ENCODE measurements around the gene PPT1. TPM values are rescaled to one million over a fixed set of nuclear protein-coding genes. Genes with fewer than 3 reads are reported as not detected.

PPT1 gene
- total and polyA plus RNA-seq, 3 donors from 2014 or later = 67.0 to 112 (median 82.9) TPM

DNA sequence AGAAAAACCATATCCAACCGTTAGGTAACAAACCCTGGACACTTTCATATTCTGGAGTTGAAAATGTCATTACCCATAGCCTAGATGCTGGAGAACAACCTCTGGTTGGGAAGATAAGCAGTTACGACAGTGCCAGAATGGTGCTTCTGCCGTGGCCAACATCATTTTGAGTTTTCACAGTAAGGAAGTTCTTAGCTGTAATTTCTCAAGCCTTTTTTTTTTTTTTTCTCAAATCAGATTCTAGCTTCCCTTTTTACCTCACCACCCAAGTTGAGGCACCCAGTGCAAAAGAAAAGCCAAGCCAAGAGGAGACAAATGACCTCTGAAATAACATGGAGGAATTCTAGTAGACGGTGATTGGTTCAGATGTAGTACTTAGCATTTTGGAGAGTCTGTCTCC is 21.8 kb downstream of the PPT1 start:
- Histone ChIP-seq H3K36me3 (ENCODE audit: low read depth, missing control alignments) (no peaks in the 10 kb centered on the region), H3K4me1 (no peaks in the 10 kb centered on the region), H3K4me3 (no peak overlapping the region), H3K27me3 (no peaks in the 10 kb centered on the region), H3K27ac (no peak overlapping the region), H3K9me3 (no peaks in the 10 kb centered on the region)
- TF ChIP-seq, protein P1, sequence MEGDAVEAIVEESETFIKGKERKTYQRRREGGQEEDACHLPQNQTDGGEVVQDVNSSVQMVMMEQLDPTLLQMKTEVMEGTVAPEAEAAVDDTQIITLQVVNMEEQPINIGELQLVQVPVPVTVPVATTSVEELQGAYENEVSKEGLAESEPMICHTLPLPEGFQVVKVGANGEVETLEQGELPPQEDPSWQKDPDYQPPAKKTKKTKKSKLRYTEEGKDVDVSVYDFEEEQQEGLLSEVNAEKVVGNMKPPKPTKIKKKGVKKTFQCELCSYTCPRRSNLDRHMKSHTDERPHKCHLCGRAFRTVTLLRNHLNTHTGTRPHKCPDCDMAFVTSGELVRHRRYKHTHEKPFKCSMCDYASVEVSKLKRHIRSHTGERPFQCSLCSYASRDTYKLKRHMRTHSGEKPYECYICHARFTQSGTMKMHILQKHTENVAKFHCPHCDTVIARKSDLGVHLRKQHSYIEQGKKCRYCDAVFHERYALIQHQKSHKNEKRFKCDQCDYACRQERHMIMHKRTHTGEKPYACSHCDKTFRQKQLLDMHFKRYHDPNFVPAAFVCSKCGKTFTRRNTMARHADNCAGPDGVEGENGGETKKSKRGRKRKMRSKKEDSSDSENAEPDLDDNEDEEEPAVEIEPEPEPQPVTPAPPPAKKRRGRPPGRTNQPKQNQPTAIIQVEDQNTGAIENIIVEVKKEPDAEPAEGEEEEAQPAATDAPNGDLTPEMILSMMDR (IDR thresholded peaks at IDR 0.05) = no peak
- TF ChIP-seq POLR2A (IDR thresholded peaks at IDR 0.05) = no peak
- DNase-seq = no peak
- intact Hi-C loops (cut with DNase I; ENCODE audit: low total_unique reads) = no loop called here
- WGBS, 2 donors = 81 to 83% methylated on average over 4 of the region's 4 CpGs

GRCh38 chr1:40073062-40073461 is 24.0 kb downstream of the PPT1 start:
- Histone ChIP-seq H3K27ac (no peak overlapping the region), H3K4me1 (no peaks in the 10 kb centered on the region), H3K36me3 (ENCODE audit: low read depth, missing control alignments) (no peaks in the 10 kb centered on the region), H3K27me3 (no peaks in the 10 kb centered on the region), H3K4me3 (no peak overlapping the region), H3K9me3 (no peaks in the 10 kb centered on the region)
- WGBS, 2 donors = 81 to 90% methylated on average over 4 of the region's 4 CpGs
- no peak for TF ChIP-seq POLR2A (IDR thresholded peaks at IDR 0.05)
- TF ChIP-seq, protein P1 (IDR thresholded peaks at IDR 0.05) = no peak
- DNase-seq = no peak
- intact Hi-C loops (cut with DNase I; ENCODE audit: low total_unique reads) = no loop called here

GRCh38 chr1:40072142-40072541 is 24.9 kb downstream of the PPT1 start:
- intact Hi-C loops (cut with DNase I; ENCODE audit: low total_unique reads) = no loop called here
- no peaks in the 10 kb centered on the region for H3K36me3 ChIP-seq (ENCODE audit: low read depth, missing control alignments)

DNA sequence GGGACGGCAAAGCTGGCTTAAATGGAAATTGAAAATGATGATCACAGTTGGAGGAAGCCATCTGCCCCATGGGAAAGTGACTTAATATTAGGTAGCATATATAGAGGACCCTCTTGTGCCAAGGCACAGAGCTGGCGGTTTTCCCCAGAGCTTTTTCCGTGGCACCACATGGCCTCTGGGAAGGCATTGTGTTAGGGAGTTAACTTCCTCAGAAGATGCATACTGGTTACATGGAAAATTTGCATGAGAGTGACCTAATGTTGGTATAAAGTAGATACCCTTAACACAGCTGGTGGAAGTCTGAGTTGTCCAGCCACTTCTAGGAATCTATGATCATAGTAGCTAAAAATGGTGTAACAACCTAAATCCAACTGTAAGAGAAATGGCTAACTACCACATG is 29.2 kb downstream of the PPT1 start:
- no peak overlapping the region for H3K4me3 ChIP-seq
- no peaks in the 10 kb centered on the region for H3K4me1 ChIP-seq
- H3K27me3 ChIP-seq = no peaks in the 10 kb centered on the region
- no peaks in the 10 kb centered on the region for H3K36me3 ChIP-seq (ENCODE audit: low read depth, missing control alignments)
- intact Hi-C loops (cut with DNase I; ENCODE audit: low total_unique reads) = no loop called here
- H3K9me3 ChIP-seq = no peaks in the 10 kb centered on the region
- 80 to 87% methylated on average over 3 of the region's 3 CpGs for WGBS, 2 donors
- no peak for DNase-seq
- TF ChIP-seq, protein P1 (IDR thresholded peaks at IDR 0.05) = no peak
- TF ChIP-seq POLR2A (IDR thresholded peaks at IDR 0.05) = no peak
- no peak overlapping the region for H3K27ac ChIP-seq

More at GRCh38 chr1:40072142-40072541, 24.9 kb downstream of the PPT1 start:
- no peak overlapping the region for H3K4me3 ChIP-seq
- H3K27me3 ChIP-seq = no peaks in the 10 kb centered on the region
- H3K4me1 ChIP-seq = no peaks in the 10 kb centered on the region
- H3K27ac ChIP-seq = no peak overlapping the region
- TF ChIP-seq, protein P1 (IDR thresholded peaks at IDR 0.05) = no peak
- no peak for TF ChIP-seq POLR2A (IDR thresholded peaks at IDR 0.05)
- H3K9me3 ChIP-seq = no peaks in the 10 kb centered on the region
- no peak for DNase-seq

GRCh38 chr1:40067023-40067422 is 30.0 kb downstream of the PPT1 start:
- no peak overlapping the region for H3K4me3 ChIP-seq
- no peak overlapping the region for H3K27ac ChIP-seq
- intact Hi-C loops (cut with DNase I; ENCODE audit: low total_unique reads) = no loop called here
- 84% methylated on average over 2 of the region's 2 CpGs for WGBS, 2 donors
- TF ChIP-seq, protein P1 (IDR thresholded peaks at IDR 0.05) = no peak
- TF ChIP-seq POLR2A (IDR thresholded peaks at IDR 0.05) = no peak
- H3K36me3 ChIP-seq (ENCODE audit: low read depth, missing control alignments) = no peaks in the 10 kb centered on the region
- DNase-seq = no peak
- H3K9me3 ChIP-seq = no peaks in the 10 kb centered on the region
- no peaks in the 10 kb centered on the region for H3K4me1 ChIP-seq
- H3K27me3 ChIP-seq = no peaks in the 10 kb centered on the region

All from testis (tissue), 3 donors.